Measurements from ENCODE around the gene SOSTDC1.

Gene SOSTDC1

GRCh38 chr7:16419859-16420258 lies 45.7 kb downstream of the SOSTDC1 start:
- DNase-seq (ENCODE audit: low read depth in 2 of 2) = no peak

DNA sequence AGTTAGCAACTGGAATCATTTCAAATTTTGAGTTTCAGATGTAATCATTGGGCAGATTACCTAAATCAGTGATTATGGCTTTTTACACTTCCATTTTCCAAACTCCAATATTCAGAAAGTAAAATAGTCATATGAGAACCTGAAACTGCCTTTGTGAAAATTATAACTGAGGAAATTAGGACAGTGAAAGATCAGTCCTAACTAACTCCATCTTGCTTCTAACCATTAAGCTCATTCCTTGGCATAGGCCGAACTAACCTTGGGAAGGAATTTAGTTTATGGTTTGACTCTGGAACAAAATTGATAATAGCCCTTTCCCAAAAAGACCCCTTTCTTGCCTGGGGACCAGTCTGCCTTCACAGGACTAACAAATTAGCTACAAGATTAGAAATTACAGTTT lies 46.4 kb downstream of the SOSTDC1 start:
- DNase-seq (ENCODE audit: low read depth in 2 of 2) = no peak

DNA sequence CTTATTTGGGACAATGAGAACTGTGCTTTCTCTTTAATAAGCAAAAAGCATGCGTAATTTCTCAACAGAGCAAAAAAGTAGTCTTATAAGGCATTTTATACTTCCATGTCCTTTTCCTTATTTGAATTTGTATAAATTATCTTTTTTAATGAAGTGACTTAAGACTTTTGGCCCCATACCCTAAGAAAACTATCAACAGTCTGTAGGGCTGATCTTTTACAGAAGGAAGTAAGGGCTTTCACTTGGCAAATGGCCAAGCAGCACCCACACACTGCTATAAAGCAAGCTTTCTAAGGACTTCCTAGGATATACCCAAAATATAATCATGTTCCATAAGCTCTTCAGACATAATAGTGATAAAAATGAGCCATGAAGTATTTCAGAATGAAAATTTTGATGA lies 47.6 kb downstream of the SOSTDC1 start:
- DNase-seq (ENCODE audit: low read depth in 2 of 2) = no peak

- no peak for DNase-seq (ENCODE audit: low read depth in 2 of 2)
These were observed 49.0 kb downstream of the SOSTDC1 start for GRCh38 chr7:16416289-16417282.

DNA sequence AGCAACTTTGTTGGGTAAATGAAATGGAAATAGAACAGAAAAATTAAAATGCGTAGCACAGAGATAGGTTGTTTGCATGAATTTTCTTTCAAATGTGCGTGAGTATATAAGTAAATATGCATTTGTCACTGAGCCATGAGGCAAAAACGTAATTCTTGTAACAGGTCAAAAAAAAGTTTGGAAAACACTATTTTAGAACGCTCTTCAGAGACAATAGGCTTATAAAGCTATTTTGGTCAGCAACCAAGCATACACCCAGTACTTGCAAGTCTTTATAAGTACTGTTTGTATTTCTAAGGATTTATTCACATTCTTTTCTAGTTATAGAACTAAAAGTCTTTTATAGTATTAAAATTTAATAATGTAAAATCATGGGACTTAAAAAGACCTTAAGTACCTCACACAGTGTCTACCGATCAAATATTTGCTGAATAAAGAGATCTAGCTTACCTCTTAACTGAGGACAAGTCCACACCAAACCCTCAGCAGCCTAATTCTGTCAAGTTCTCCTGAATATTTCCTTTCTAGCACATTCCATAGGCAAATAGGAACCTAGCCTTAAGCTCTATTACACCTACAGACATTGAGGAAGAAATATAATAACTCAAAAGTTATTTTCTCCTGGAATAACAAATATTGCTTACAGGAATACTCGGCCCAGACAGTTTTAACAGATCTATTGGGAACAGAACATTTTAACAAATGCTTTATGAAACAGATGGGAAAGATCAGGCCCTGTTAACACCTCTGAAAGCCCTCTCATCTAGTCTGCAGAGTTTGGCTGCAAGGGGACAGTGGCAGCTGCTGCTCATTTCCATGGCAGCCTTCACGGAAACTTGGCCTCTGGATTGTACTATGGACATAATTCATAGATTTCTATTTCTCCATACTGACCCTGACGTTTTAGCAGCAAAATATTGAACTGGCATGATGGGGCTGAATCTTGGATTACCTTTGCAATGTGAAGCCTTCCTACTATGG lies 53.0 kb downstream of the SOSTDC1 start:
- DNase-seq (ENCODE audit: low read depth in 2 of 2) = no peak

Data from stimulated activated CD8-positive, alpha-beta memory T cell treated with anti-CD3 and anti-CD28 coated beads, Interleukin-15, amount 100 ng/mL, for 48 hours (primary cell).